HG02763 (cell line): Measurements from ENCODE around the gene YIPF6.
A peak's percentile ranks its signal among the peaks of the same experiment; 100 is the strongest.
"Not testable (repeated sequence)": the region's sequence is repeated elsewhere in the genome, so short reads cannot be mapped to it uniquely, and the experiment has no call there.

ENCODE experiments used
- ATAC-seq: cut with Tn5 transposase; IDR thresholded peaks from one replicate; pipeline ENCODE4 v1.9.1; 2021; ENCODE audit warnings: mild to moderate bottlenecking, moderate library complexity; ENCODE audit not compliant: unreplicated experiment

The YIPF6 gene, protein sequence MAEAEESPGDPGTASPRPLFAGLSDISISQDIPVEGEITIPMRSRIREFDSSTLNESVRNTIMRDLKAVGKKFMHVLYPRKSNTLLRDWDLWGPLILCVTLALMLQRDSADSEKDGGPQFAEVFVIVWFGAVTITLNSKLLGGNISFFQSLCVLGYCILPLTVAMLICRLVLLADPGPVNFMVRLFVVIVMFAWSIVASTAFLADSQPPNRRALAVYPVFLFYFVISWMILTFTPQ

DNA sequence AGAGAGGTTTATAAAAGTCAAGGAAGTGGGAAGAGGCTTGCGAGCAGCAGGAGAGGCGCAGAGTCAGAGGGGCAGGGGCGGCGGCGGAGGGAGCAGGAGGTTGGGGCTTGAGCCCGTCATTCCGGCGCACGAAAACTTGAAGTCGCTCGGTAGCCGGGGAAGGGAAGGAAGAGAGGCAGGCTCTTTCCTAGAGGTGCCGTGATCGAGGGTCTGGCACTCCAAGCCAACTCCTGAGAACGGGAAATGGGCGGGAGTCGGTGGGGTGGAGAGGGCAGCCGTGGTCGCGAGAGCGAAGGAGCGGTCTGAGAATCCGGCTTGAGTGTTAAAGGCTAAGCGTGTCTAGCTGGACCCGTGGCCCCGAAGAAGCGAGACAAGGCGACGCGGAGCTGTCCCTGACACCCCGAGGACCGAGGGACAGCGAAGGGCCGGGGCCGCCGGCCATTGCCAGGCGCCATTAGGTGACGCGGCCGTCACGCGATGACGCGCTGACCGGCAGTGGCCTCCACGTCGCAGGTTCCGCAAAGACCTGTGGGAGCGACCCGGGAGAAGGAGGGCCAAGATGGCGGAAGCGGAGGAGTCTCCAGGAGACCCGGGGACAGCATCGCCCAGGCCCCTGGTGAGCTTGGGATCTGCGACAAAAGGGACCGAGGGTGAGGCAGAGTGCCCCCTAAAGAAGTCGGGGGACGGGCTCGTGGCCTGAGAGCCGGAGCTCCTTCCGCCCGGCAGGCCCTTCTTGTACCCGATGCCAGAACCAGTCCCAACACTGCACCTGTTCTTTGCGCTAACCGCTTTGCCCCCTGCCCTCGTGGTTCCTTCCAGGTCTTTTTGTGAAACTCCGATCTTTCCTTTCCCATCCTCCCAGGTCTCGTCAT is at the start of gene YIPF6:
TSS of gene YIPF6 (plus strand) at position 544 of the 872 bp plus-strand sequence. CDS start at position 560, 16 bp downstream.
- ATAC-seq: peak; percentile 97

DNA sequence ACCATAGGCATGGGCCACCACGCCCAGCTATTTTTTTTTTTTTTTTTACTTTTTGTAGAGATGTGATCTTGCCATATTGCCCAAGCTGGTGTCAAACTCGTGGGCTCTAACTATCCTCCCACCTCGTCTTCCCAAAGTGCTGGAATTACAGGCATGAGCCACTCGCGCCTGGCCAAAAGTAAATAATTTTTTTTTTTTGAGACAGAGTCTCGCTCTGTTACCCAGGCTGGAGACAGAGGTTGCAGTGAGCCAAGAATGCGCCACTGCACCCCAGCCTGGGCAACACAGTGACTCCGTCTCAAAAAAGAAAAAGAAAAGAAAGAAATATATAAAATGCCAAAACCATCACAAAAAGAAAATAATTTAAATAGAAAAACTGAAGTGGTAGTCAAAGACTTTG is 47.1 kb upstream of the YIPF6 start:
- no peak for ATAC-seq

DNA sequence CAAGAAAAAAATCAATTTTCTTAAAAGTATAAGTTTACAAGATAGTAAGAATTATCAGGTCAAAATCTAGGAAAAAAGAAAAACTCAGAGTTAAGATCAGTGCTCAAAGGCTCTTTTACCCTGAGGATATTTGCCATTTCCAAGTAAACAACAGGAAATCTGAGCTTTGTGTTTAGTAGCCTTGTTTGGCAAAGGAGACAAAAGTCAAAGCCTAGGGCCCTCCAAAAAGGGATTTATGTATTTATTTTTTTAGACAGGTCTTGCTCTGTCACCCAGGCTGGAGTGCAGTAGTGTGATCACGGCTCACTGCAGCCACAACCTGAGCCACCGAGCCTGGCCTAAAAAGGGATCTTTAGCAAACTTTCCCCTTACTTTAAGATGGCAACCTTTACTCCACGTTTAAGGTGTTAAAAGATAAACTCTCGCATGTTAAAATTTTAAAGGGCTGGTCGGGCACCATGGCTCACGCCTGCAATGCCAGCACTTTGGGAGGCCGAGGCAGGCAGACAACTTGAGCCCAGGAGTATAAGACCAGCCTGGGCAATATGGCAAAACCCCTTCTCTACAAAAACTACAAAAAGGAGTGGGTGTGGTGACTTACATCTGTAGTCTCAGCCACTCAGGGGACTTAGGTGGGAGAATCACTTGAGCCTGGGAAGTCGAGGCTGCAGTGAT is 44.2 kb upstream of the YIPF6 start:
- ATAC-seq: no peak

DNA sequence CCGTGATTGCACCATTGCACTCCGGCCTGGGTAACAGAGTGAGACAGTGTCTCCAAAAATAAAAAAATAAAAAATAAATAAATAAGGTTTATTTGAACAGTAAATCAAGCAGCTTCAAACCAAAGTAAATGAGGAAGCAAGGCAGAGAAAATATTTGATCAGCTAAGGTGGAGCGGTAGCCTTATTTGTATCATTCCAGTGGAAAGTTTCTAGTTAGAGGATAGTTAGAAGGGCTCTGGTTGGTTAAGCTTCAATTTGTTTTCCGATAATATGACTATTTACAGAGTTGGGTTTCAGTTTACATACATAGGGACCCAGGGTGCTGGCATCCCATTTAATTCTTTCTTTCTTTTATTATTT is 43.7 kb upstream of the YIPF6 start:
- no peak for ATAC-seq

DNA sequence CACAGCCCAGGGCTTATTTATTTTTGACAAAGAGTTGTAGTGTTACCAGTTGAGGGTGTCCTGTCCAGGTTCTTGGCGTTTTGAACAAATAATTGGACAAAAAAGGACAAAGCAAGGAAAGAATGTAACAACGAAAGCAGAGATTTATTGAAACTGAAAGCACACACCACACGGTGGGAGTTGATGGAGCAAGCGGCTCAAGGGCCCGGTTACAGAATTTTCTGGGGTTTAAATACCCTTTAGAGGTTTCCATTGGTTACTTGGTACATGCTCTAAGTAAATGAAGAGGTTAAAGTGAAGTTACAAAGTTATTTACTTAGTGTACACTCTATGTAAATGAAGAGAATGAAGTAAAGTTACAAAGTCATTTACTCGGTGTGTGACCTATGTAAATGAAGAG is 37.8 kb upstream of the YIPF6 start:
- no peak for ATAC-seq

DNA sequence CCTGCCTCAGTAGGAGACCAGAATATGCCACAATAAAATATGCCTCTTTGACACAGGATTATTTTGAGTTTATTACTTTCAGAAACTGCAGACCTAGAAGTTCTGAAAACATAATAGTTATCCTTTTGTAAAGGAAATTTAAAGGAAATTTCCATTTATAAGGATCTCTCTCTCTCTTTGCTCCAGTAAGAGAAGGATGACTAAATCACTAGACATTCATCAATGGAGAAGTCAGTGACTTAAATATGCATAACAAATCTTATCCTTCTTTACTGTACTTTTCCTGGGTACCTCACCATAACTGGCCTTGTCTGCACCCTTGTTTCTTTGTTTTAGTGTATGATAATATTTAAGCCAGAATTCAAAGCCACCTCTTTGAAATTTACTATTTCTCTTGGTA is 37.3 kb upstream of the YIPF6 start:
- no peak for ATAC-seq

DNA sequence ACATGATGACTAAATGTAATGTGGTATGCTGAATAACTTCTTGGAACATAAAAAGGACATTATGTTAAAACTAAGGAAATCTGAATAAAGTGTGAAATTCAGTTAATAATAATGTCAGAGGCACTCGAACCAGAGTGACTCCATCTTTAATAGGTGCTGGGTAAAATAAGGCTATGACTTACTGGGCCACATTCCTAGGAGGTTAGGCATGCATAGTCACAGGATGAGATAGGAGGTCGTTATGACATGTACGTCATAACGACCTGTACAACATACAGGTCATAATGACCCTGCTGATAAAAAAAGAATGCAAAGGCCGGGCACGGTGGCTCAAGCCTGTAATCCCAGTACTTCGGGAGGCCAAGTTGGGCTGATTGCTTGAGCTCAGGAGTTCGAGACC is 36.7 kb upstream of the YIPF6 start:
- ATAC-seq: no peak

DNA sequence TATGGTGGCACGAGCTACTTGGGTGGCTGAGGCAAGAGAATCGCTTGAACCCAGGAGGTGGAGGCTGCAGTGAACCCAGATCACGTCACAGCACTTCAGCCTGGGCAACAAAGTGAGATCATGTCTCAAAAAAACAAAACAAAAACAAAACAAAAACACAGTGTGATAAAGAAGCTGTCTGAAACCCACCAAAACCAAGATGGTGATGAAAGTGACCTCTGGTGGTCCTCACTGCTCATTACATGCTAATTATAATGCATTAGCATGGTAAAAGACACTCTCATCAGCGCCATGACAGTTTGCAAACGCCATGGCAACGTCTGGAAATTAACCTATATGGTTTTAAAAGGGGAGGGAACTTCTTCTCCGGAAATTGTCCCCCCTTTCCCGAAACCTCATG is 36.2 kb upstream of the YIPF6 start:
- ATAC-seq: no peak

DNA sequence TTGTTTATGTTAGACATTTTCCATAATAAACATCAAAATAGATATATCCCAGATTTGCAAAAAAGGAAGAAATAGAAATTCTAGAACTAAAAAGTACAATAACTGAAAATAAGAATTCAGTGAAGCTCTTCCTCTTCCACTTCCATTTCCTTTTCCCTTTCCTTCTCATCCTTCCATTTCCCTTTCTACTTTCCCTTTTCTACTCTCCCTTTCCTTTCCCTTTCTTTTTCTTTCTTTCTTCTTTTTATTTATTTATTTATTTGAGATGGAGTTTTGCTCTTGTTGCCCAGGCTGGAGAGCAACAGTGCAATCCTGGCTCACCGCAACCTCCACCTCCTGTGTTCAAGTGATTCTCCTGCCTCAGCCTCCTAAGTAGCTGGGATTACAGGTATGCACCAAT is 35.0 kb upstream of the YIPF6 start:
- ATAC-seq: no peak

DNA sequence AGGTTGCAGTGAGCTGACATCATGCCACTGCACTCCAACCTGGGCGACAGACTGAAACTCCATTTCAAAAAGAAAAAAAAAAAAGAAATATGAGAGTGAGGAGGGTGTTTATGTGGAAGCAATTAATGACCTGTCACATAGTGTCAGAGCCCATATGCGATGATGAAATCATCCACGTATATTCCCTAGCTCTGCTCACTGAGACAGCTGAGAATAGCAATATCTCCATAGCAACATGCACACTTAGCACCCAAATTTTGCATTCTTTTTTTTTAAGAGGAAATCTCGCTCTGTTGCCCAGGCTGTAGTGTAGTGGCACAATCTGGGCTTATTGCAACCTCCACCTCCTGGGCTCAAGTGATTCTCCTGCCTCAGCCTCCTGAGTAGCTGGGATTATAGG is 34.1 kb upstream of the YIPF6 start:
- ATAC-seq: no peak

DNA sequence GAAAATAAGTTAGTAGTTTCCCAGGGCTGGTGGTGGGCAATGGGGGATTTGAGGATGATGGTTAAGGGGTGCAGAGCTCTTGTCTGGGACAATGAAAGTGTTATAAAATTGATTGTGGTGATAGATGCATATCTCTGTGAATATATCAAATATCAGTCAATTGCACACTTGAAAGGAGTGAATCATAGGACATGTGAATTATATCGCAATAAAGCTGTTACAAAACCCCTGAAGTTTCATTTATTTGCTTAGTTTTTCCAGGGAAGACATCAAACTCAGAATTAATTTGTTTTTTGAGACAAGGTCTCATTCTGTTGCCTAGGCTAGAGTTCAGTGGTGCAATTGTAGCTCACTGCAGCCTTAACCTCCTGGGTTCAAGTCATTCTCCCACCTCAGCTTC is 17.9 kb upstream of the YIPF6 start:
- ATAC-seq: no peak

DNA sequence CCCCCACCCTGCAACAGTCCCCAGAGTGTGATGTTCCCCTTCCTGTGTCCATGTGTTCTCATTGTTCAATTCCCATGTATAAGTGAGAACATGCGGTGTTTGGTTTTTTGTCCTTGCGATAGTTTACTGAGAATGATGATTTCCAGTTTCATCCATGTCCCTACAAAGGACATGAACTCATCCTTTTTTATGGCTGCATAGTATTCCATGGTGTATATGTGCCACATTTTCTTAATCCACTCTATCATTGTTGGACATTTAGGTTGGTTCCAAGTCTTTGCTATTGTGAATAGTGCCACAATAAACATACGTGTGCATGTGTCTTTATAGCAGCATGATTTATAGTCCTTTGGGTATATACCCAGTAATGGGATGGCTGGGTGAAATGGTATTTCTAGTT is 12.7 kb upstream of the YIPF6 start:
- not testable (repeated sequence) for ATAC-seq

DNA sequence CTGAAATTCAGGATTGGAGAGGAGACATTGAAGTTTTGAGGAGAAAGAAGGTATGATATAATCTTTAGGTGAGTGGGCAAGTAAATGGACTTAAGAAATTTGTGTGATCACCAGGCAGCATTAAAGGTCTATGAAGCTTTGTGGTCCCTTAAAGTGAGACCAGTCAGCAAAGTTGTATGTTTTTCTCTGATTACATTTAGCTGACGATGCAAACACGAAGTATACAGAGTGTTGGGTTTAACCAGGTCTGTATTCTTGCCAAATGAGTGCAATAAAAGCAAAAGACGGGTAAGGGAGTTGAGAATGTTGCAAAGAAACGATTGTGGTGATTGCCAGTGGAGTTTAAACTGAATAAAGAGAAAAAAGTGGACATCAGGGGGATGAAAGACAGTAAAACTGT is 11.6 kb upstream of the YIPF6 start:
- ATAC-seq: no peak

DNA sequence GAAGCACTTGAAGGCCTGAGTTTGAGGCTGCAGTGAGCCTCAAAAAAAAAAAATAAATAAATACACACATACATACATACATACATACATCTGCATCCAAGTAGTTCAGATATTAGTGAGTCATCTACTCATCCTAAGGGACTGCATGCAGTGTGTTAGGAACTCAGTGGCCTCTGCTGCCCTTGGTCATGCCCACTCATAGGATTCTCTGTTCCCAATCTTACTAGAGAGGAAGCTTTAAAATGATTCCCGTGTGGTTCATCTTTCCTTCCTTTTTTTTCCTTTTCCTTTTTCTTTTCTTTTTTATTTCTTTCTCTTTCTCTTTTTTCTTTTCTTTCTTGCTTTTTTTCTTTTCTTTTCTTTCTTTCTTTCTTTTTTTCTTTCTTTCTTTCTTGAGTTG is 10.9 kb upstream of the YIPF6 start:
- no peak for ATAC-seq

DNA sequence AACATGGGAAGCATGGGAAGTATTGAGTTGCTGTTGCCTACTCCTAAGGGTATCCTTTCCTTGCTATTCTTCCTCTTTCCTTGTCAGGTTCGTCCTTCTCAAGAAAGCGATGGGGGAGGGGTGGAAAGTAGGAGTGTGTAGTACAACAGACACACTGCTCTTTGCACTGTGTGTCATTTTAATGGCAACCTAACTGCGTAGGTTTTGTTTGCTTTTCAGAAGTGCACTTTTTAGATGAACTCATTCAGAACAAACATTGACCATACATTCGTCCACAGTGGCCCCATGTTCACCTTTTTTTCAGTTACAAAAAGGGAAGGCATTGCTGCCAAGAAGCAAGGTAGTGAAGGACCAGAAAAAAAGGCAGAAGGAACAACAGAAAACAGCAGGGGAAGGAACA is 10.2 kb upstream of the YIPF6 start:
- no peak for ATAC-seq

DNA sequence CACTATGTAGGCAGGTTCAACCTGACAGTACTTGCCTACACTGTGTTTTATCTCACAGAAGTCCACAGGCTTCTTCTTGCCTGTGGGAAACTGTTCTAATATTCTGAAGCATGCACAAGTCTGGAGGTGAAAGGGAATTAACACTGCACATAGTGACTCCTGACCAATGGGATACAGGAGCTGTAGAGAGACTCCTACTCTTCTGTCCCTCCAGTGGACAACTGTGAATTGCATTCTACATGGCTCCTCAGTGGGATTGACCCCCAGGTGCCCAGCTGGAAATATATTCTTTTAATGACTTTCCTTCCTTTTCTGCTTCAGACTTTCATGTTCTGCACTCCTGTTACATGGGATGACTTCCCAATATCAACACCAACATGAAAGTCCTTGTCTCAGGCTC is 8.2 kb upstream of the YIPF6 start:
- ATAC-seq: no peak

DNA sequence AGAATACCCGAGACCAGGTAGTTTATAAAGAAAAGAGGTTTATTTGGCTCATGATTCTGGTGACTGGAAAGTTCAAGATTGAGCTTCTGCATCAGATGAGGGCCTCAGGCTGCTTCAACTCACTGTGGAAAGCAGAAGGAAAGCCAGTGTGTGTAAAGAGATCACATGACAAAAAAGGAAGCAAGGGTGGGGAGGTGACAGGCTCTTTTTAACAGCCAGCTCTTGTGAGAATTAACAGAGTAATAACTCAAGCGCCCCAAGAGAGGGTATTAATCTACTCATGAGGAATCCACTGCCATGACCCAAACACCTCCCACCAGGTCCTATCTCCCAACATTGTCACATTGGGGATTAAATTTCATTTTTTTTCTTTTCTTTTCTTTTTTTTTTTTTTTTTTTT is 6.3 kb upstream of the YIPF6 start:
- no peak for ATAC-seq

DNA sequence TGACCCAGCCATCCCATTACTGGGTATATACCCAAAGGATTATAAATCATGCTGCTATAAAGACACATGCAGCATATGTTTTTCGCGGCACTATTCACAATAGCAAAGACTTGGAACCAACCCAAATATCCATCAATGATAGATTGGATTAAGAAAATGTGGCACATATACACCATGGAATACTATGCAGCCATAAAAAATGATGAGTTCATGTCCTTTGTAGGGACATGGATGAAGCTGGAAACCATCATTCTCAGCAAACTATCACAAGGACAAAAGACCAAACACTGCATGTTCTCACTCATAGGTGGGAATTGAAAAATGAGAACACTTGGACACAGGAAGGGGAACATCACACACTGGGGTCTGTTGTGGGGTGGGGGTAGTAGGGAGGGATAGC is 5.1 kb upstream of the YIPF6 start:
- not testable (repeated sequence) for ATAC-seq

DNA sequence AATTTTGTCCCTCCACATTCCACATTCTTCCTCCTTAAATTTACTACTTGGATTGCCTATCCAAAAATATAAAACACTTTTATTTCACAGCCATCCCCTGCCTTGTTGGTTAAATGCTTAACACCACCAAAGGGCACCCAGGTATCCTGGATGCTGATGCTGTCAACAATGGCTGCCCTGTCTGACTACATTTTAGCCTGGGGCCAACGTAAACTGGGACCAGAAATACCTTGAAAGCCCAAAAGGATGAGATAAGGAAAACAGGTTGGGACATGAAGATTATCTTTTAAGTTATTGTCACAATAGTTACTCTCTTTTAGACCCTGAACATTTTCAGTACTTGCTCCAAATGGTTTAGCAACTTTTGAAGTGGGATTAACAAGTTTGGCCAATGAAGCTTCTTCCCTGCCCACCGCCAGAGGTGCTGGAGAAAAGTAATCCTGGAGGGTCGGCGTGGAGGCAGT is 775 bp upstream of the YIPF6 start:
- ATAC-seq: no peak

DNA sequence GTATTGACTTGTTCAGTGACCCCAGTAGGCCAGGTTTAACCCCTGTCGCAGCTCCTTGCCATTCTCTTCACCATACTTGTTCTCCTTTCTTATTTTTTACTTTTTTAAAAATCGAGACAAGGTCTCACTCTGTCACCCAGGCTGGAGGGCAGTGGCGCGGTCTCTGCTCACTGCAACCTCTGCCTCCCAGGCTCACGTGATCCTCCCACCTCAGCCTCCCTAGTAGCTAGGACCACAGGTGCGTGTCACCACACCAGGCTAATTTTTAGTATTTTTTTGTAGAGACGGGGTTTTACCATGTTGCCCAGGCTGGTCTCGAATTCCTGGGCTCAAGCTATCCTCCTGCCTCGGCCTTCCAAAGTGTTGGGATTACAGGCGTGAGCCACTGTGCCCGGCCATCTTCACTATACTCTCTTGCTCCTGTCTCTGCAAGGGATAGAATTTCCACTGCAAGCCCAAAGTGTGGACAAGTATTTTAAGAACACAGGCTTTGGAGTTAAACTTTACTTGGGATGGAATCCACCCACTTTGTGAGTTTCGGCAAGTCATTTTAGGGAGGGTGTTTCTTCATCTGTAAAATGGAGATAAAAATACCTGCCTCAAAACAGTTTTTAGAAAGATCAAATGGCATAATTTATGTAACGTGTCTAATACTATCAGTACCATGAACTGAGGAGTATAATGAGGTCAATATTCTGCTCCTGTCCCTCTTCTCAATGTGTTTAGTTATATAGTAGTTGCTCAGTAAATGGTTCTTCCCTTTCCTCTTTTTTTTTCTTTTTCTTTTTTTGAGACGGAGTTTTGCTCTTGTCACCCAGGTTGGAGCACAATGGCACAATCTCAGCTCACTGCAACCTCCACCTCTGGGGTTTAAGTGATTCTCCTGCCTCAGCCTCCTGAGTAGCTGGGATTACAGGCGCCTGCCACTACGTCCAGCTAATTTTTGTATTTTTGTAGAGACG is 973 bp downstream of the YIPF6 start:
- no peak for ATAC-seq
